HEK293 (cell line): ENCODE data around the gene TMEM62.
"Not testable (repeated sequence)": the region's sequence is repeated elsewhere in the genome, so short reads cannot be mapped to it uniquely, and the experiment has no call there.

ENCODE experiments used
- CTCF ChIA-PET: fragments of 350-600 bp; formaldehyde crosslinking; extraction: SDS; loops from one replicate; lab custom pipeline; 2021; ENCODE audit warnings: antibody characterized with exemption; lab: Yijun Ruan, JAX
- POLR2A ChIA-PET: fragments of 300-600 bp; formaldehyde crosslinking; extraction: SDS; loops from one replicate; lab custom pipeline; 2020; ENCODE audit warnings: antibody characterized with exemption, inconsistent platforms; lab: Yijun Ruan, JAX
- H3K27ac ChIP-seq: fragments of 200-500 bp; sonication (Bioruptor generic); 2 replicates; pipeline ENCODE4 v1.5.1; 2014; ENCODE audit warnings: low read depth, low read length, control low read depth, inconsistent platforms; ENCODE audit errors: extremely low read depth
- H3K36me3 ChIP-seq, 2 experiments: fragments of 200-500 bp in 1 of 2; sonication (Bioruptor generic) in 1 of 2; 1 replicate in 1 of 2; 2 replicates in 1 of 2; pipeline ENCODE4 v1.5.1; 2014 to 2017; ENCODE audit warnings: inconsistent platforms in 2 of 2, low read length in 2 of 2; ENCODE audit not compliant: control insufficient read depth in 2 of 2, insufficient read depth in 1 of 2
- H3K4me1 ChIP-seq: fragments of 200-500 bp; sonication (Bioruptor generic); 2 replicates; pipeline ENCODE4 v1.5.1; 2014; ENCODE audit warnings: mild to moderate bottlenecking, low read length, inconsistent platforms; ENCODE audit not compliant: control insufficient read depth, insufficient read depth
- H3K4me3 ChIP-seq: 2 replicates; pipeline ENCODE4 v1.5.1; 2011; ENCODE audit warnings: low read depth, mild to moderate bottlenecking, control low read depth, low read length, moderate library complexity
- H3K9me3 ChIP-seq: fragments of 200-500 bp; sonication (Bioruptor generic); 2 replicates; pipeline ENCODE4 v1.5.1; 2014; ENCODE audit warnings: low read depth, low read length, inconsistent platforms; ENCODE audit not compliant: control insufficient read depth, insufficient read depth
- OVOL3 ChIP-seq: fragments of 450-650 bp; formaldehyde crosslinking; IDR thresholded peaks from 2 replicates; pipeline ENCODE4 v1.5.1; 2016; ENCODE audit warnings: missing biosample characterization, missing genetic modification characterization
- SETDB1 ChIP-seq: IDR thresholded peaks from one replicate; pipeline ENCODE4 v1.6.1; 2017; ENCODE audit warnings: mild to moderate bottlenecking, low read length, moderate library complexity, mixed read lengths; ENCODE audit not compliant: insufficient read length
- YY1 ChIP-seq: fragments of 450-650 bp; formaldehyde crosslinking; IDR thresholded peaks from 2 replicates; pipeline ENCODE4 v1.5.1; 2018; ENCODE audit warnings: missing biosample characterization, missing genetic modification characterization
- ZIC2 ChIP-seq: fragments of 450-650 bp; formaldehyde crosslinking; IDR thresholded peaks from 2 replicates; pipeline ENCODE4 v1.5.1; 2016; ENCODE audit warnings: missing biosample characterization, missing genetic modification characterization
- ZNF169 ChIP-seq: fragments of 450-650 bp; formaldehyde crosslinking; IDR thresholded peaks from 2 replicates; pipeline ENCODE4 v1.5.1; 2016; ENCODE audit warnings: missing biosample characterization, missing genetic modification characterization
- ZNF19 ChIP-seq: fragments of 450-650 bp; formaldehyde crosslinking; IDR thresholded peaks from 2 replicates; pipeline ENCODE4; 2016; ENCODE audit warnings: missing biosample characterization, missing genetic modification characterization, low read depth
- ZNF24 ChIP-seq: fragments of 450-650 bp; formaldehyde crosslinking; IDR thresholded peaks from 2 replicates; pipeline ENCODE4 v1.5.1; 2016; ENCODE audit warnings: missing biosample characterization, missing genetic modification characterization
- ZNF366 ChIP-seq: fragments of 450-650 bp; formaldehyde crosslinking; conservative IDR thresholded peaks from 2 replicates; pipeline ENCODE4 v1.5.1; 2016; ENCODE audit warnings: missing biosample characterization, missing genetic modification characterization
- ZNF394 ChIP-seq: fragments of 450-650 bp; formaldehyde crosslinking; IDR thresholded peaks from 2 replicates; pipeline ENCODE4 v1.5.1; 2016; ENCODE audit warnings: missing biosample characterization, missing genetic modification characterization, mild to moderate bottlenecking, moderate library complexity, borderline replicate concordance
- ZNF521 ChIP-seq: fragments of 450-650 bp; formaldehyde crosslinking; IDR thresholded peaks from 2 replicates; pipeline ENCODE4 v1.5.1; 2017; ENCODE audit warnings: missing biosample characterization, mild to moderate bottlenecking, missing genetic modification characterization
- ZNF529 ChIP-seq: fragments of 450-650 bp; formaldehyde crosslinking; IDR thresholded peaks from 2 replicates; pipeline ENCODE4 v1.5.1; 2017; ENCODE audit warnings: missing genetic modification characterization, missing biosample characterization; ENCODE audit not compliant: insufficient replicate concordance
- ZNF558 ChIP-seq: fragments of 450-650 bp; formaldehyde crosslinking; IDR thresholded peaks from 2 replicates; pipeline ENCODE4 v1.5.1; 2016; ENCODE audit warnings: missing biosample characterization, missing genetic modification characterization
- ZNF585B ChIP-seq: fragments of 450-650 bp; formaldehyde crosslinking; IDR thresholded peaks from 2 replicates; pipeline ENCODE4 v1.5.1; 2016; ENCODE audit warnings: missing biosample characterization, missing genetic modification characterization
- ZNF621 ChIP-seq: fragments of 450-650 bp; formaldehyde crosslinking; IDR thresholded peaks from 2 replicates; pipeline ENCODE4 v1.5.1; 2017; ENCODE audit warnings: missing biosample characterization, missing genetic modification characterization
- ZNF701 ChIP-seq: fragments of 450-650 bp; formaldehyde crosslinking; IDR thresholded peaks from 2 replicates; pipeline ENCODE4 v1.5.1; 2016; ENCODE audit warnings: missing biosample characterization, missing genetic modification characterization
- ZSCAN23 ChIP-seq: fragments of 450-650 bp; formaldehyde crosslinking; IDR thresholded peaks from 2 replicates; pipeline ENCODE4 v1.5.1; 2016; ENCODE audit warnings: missing biosample characterization, missing genetic modification characterization
- TF ChIP-seq, protein P1 (sequence below): fragments of 450-650 bp; formaldehyde crosslinking; IDR thresholded peaks from 2 replicates; pipeline ENCODE4 v1.5.1; 2016; ENCODE audit warnings: missing biosample characterization, missing genetic modification characterization
- TF ChIP-seq, protein P2 (sequence below): fragments of 450-650 bp; formaldehyde crosslinking; conservative IDR thresholded peaks from 2 replicates; pipeline ENCODE4 v1.5.1; 2016; ENCODE audit warnings: low read depth, missing biosample characterization, missing genetic modification characterization
- TF ChIP-seq, protein P3 (sequence below): fragments of 450-650 bp; formaldehyde crosslinking; IDR thresholded peaks from 2 replicates; pipeline ENCODE4 v1.5.1; 2016; ENCODE audit warnings: missing biosample characterization, missing genetic modification characterization
- TF ChIP-seq, protein P4 (sequence below): fragments of 450-650 bp; formaldehyde crosslinking; IDR thresholded peaks from 2 replicates; pipeline ENCODE4 v1.5.1; 2016; ENCODE audit warnings: missing biosample characterization, missing genetic modification characterization
- TF ChIP-seq, protein P5 (sequence below): fragments of 450-650 bp; formaldehyde crosslinking; IDR thresholded peaks from 2 replicates; pipeline ENCODE4 v1.5.1; 2016; ENCODE audit warnings: missing biosample characterization, missing genetic modification characterization, low read depth

TMEM62 gene

DNA sequence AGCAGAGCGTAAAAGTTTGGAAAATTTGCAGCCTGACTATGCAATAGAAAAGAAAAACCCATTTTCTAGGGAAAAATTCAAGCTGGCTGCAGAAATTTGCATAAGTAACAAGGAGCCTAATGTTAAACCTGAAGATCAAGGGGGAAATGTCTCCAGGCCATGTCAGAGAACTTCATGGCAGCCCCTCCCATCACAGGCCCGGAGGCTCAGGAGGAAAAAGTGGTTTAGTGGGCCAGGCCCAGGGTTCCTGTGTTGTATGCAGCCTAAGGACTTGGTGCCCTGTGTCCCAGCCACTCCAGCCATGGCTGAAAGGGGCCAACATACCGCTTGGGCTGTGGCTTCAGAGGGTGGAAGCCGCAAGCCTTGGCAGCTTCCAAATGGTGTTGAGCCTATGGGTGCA lies 65.2 kb downstream of the TMEM62 start:
- POLR2A ChIA-PET: not testable (repeated sequence)

DNA sequence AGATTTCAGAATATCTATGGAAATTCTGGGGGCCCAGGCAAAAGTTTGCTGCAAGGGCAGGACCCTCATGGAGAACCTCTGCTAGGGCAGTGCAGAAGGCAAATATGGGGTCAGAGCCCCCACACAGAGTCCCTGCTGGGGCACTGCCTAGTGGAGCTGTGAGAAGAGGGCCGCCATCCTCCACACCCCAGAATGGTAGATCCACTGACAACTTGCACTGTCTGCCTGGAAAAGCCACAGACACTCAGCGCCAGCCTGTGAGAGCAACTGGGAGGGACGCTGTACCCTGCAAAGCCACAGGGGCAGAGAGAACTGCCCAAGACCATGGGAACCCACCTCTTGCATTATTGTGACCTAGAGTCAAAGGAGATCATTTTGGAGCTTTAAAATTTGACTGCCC lies 65.6 kb downstream of the TMEM62 start:
- ChIA-PET POLR2A (no interaction called here), CTCF (interaction anchor here (0.7 kb wide), 1 partner anchor 270 kb away, joined by 3 read pairs; no protein-coding TSS in a partner anchor)
- H3K4me1 ChIP-seq: no peaks in the 10 kb centered on the region
- no peak overlapping the region for H3K27ac ChIP-seq
- no peak overlapping the region for H3K4me3 ChIP-seq
- H3K9me3 ChIP-seq: no peaks in the 10 kb centered on the region
- TF ChIP-seq ZNF24 (tag by site-specific recombination): no peak
- no peak for TF ChIP-seq OVOL3 (tag by site-specific recombination)
- H3K36me3 ChIP-seq: peaks cover 3 to 29% of the 10 kb centered on the region in 2 experiments; a peak in 1 of 3 replicates

More for the DNA sequence above, 65.2 kb downstream of the TMEM62 start:
- not testable (repeated sequence) for H3K4me3 ChIP-seq, H3K9me3 ChIP-seq, H3K4me1 ChIP-seq, H3K27ac ChIP-seq
- H3K36me3 ChIP-seq: peaks cover 7 to 31% of the 10 kb centered on the region in 2 experiments; a peak in 2 of 3 replicates
- TF ChIP-seq ZNF585B (tag by site-specific recombination): peak; percentile 87
- CTCF ChIA-PET: interaction anchor here (0.6 kb wide), 1 partner anchor 484 kb away, joined by 3 read pairs; no protein-coding TSS in a partner anchor

DNA sequence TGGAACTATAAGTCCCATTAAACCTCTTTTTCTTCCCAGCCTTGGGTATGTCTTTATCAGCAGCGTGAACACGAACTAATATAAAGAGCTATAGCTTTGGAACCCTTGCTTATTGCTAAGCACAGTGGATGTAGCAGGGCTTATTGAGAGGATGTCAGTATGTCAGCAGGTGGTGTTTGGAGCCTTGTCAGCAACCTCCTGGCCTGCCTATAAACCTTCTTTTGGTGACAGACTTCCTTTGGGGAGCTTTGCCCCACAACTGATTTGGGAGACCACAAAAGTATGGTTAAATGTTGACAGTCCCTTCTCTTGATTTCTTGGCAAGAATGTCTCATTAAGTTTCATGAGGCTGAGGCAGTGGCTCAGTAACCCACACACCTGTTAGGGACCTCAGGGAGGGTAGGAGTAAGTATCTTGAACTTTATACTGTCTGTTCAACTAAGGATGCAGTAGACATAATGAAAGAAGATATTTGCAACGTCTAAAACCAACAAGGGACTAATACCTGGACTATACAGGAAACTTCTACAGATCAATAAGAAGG lies 66.6 kb downstream of the TMEM62 start:
- Histone ChIP-seq H3K27ac (no peak overlapping the region), H3K9me3 (no peaks in the 10 kb centered on the region), H3K36me3 (peaks cover 0 to 20% of the 10 kb centered on the region in 2 experiments; a peak in 1 of 3 replicates), H3K4me3 (no peak overlapping the region), H3K4me1 (no peaks in the 10 kb centered on the region)
- POLR2A ChIA-PET: no interaction called here
- CTCF ChIA-PET: no interaction called here
- no peak for TF ChIP-seq YY1 (tag by site-specific recombination)
- no peak for TF ChIP-seq ZNF621
- TF ChIP-seq ZNF558 (tag by site-specific recombination): no peak
- no peak for TF ChIP-seq ZNF701 (tag by site-specific recombination)
- TF ChIP-seq ZNF19 (tag by site-specific recombination): no peak
- TF ChIP-seq, protein P1, sequence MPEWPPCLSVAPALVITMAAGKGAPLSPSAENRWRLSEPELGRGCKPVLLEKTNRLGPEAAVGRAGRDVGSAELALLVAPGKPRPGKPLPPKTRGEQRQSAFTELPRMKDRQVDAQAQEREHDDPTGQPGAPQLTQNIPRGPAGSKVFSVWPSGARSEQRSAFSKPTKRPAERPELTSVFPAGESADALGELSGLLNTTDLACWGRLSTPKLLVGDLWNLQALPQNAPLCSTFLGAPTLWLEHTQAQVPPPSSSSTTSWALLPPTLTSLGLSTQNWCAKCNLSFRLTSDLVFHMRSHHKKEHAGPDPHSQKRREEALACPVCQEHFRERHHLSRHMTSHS (tag by site-specific recombination): no peak
- TF ChIP-seq, protein P2, sequence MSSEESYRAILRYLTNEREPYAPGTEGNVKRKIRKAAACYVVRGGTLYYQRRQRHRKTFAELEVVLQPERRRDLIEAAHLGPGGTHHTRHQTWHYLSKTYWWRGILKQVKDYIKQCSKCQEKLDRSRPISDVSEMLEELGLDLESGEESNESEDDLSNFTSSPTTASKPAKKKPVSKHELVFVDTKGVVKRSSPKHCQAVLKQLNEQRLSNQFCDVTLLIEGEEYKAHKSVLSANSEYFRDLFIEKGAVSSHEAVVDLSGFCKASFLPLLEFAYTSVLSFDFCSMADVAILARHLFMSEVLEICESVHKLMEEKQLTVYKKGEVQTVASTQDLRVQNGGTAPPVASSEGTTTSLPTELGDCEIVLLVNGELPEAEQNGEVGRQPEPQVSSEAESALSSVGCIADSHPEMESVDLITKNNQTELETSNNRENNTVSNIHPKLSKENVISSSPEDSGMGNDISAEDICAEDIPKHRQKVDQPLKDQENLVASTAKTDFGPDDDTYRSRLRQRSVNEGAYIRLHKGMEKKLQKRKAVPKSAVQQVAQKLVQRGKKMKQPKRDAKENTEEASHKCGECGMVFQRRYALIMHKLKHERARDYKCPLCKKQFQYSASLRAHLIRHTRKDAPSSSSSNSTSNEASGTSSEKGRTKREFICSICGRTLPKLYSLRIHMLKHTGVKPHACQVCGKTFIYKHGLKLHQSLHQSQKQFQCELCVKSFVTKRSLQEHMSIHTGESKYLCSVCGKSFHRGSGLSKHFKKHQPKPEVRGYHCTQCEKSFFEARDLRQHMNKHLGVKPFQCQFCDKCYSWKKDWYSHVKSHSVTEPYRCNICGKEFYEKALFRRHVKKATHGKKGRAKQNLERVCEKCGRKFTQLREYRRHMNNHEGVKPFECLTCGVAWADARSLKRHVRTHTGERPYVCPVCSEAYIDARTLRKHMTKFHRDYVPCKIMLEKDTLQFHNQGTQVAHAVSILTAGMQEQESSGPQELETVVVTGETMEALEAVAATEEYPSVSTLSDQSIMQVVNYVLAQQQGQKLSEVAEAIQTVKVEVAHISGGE (tag by site-specific recombination): no peak
- TF ChIP-seq, protein P3, sequence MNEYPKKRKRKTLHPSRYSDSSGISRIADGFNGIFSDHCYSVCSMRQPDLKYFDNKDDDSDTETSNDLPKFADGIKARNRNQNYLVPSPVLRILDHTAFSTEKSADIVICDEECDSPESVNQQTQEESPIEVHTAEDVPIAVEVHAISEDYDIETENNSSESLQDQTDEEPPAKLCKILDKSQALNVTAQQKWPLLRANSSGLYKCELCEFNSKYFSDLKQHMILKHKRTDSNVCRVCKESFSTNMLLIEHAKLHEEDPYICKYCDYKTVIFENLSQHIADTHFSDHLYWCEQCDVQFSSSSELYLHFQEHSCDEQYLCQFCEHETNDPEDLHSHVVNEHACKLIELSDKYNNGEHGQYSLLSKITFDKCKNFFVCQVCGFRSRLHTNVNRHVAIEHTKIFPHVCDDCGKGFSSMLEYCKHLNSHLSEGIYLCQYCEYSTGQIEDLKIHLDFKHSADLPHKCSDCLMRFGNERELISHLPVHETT (tag by site-specific recombination): no peak
- no peak for TF ChIP-seq ZNF394
- no peak for TF ChIP-seq SETDB1
- TF ChIP-seq, protein P4, sequence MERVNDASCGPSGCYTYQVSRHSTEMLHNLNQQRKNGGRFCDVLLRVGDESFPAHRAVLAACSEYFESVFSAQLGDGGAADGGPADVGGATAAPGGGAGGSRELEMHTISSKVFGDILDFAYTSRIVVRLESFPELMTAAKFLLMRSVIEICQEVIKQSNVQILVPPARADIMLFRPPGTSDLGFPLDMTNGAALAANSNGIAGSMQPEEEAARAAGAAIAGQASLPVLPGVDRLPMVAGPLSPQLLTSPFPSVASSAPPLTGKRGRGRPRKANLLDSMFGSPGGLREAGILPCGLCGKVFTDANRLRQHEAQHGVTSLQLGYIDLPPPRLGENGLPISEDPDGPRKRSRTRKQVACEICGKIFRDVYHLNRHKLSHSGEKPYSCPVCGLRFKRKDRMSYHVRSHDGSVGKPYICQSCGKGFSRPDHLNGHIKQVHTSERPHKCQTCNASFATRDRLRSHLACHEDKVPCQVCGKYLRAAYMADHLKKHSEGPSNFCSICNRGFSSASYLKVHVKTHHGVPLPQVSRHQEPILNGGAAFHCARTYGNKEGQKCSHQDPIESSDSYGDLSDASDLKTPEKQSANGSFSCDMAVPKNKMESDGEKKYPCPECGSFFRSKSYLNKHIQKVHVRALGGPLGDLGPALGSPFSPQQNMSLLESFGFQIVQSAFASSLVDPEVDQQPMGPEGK: no peak
- no peak for TF ChIP-seq ZIC2 (tag by site-specific recombination)
- TF ChIP-seq ZNF366 (tag by site-specific recombination): no peak
- no peak for TF ChIP-seq ZSCAN23 (tag by site-specific recombination)
- TF ChIP-seq ZNF169 (tag by site-specific recombination): no peak
- TF ChIP-seq, protein P5, sequence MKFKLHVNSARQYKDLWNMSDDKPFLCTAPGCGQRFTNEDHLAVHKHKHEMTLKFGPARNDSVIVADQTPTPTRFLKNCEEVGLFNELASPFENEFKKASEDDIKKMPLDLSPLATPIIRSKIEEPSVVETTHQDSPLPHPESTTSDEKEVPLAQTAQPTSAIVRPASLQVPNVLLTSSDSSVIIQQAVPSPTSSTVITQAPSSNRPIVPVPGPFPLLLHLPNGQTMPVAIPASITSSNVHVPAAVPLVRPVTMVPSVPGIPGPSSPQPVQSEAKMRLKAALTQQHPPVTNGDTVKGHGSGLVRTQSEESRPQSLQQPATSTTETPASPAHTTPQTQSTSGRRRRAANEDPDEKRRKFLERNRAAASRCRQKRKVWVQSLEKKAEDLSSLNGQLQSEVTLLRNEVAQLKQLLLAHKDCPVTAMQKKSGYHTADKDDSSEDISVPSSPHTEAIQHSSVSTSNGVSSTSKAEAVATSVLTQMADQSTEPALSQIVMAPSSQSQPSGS (tag by site-specific recombination): no peak
- no peak for TF ChIP-seq ZNF529
- TF ChIP-seq ZNF521 (tag by site-specific recombination): no peak
